Endothelial cell of umbilical vein (primary cell): ENCODE results near the gene APOBEC3G. TPM values are rescaled to one million over a fixed set of nuclear protein-coding genes. Genes with fewer than 3 reads are reported as not detected.

ENCODE experiments used
- BruUV-seq: library from RNA; stranded (reverse); fragments of 400-500 nt; replicated peaks from 2 replicates; lab custom pipeline; 2021; lab: Mats Ljungman, UMichigan
- CTCF ChIA-PET: fragments of 300-600, 350-600 bp; sonication (Branson Sonifier 250); formaldehyde crosslinking; loops from one replicate; lab custom pipeline; 2021; ENCODE audit warnings: antibody characterized with exemption, inconsistent platforms; lab: Charles Lee
- POLR2A ChIA-PET: fragments of 300-600, 350-600 bp; sonication (Branson Sonifier 250); formaldehyde crosslinking; loops from one replicate; lab custom pipeline; 2021; ENCODE audit warnings: antibody characterized with exemption, inconsistent platforms; lab: Charles Lee
- DNase-seq: peaks from one replicate; pipeline ENCODE4 v3.0.0-alpha.2; 2011; ENCODE audit warnings: low read depth, low spot score
- FAIRE-seq: peaks from 2 replicates; lab custom pipeline; 2011; peaks lifted over from hg19 to GRCh38; lab: Jason Lieb, UNC
- H2AFZ ChIP-seq: 2 replicates; pipeline ENCODE4 v1.6.0; 2012; ENCODE audit warnings: low read depth, low read length, control low read depth, inconsistent platforms
- H3K27ac ChIP-seq: 2 replicates; pipeline ENCODE4 v1.5.1; 2011; ENCODE audit warnings: low read depth, mild to moderate bottlenecking, control low read depth, low read length, moderate library complexity; ENCODE audit not compliant: insufficient read depth
- H3K27me3 ChIP-seq, 2 experiments: 2 replicates each; pipeline versions ENCODE4 v1.6.0 to v1.6.1; 2011; ENCODE audit warnings: low read length in 2 of 2, mixed read lengths in 1 of 2; ENCODE audit not compliant: control insufficient read depth in 2 of 2, insufficient read depth in 2 of 2
- H3K36me3 ChIP-seq, 2 experiments: 2 replicates in 1 of 2; 3 replicates in 1 of 2; pipeline ENCODE4 v1.5.1; 2011; ENCODE audit warnings: low read length in 2 of 2, mild to moderate bottlenecking in 1 of 2, moderate library complexity in 1 of 2; ENCODE audit not compliant: control insufficient read depth in 2 of 2, insufficient read depth in 2 of 2; ENCODE audit errors: extremely low read depth in 1 of 2
- H3K4me1 ChIP-seq: 3 replicates; pipeline ENCODE4 v1.5.1; 2011; ENCODE audit warnings: mild to moderate bottlenecking, low read length; ENCODE audit not compliant: control insufficient read depth, insufficient read depth; ENCODE audit errors: extremely low read depth
- H3K4me2 ChIP-seq: 2 replicates; pipeline ENCODE4 v1.6.1; 2011; ENCODE audit warnings: low read length, control low read depth, mixed read lengths; ENCODE audit not compliant: insufficient read depth
- H3K4me3 ChIP-seq, 3 experiments: fragments of 200-600 bp in 1 of 3; sonication (generic), shearing (Covaris generic) in 1 of 3; replicated peaks in 1 of 3; 2 replicates each; pipeline ENCODE4 v1.5.1; 2011 to 2016; ENCODE audit warnings: control low read depth in 3 of 3, low read length in 3 of 3, mild to moderate bottlenecking in 2 of 3, inconsistent platforms in 1 of 3, low read depth in 1 of 3, moderate library complexity in 1 of 3; ENCODE audit not compliant: insufficient read depth in 1 of 3
- H3K79me2 ChIP-seq: 2 replicates; pipeline ENCODE4 v1.6.0; 2012; ENCODE audit warnings: low read length, inconsistent platforms; ENCODE audit not compliant: control insufficient read depth, insufficient read depth
- H3K9ac ChIP-seq: replicated peaks from 2 replicates; pipeline ENCODE3; 2011; ENCODE audit warnings: low read length, control low read depth; ENCODE audit not compliant: insufficient read depth; ENCODE audit errors: extremely low read depth
- H3K9me1 ChIP-seq: replicated peaks from 3 replicates; pipeline ENCODE4 v1.6.0; 2011; ENCODE audit warnings: mild to moderate bottlenecking, low read length; ENCODE audit not compliant: control insufficient read depth, insufficient read depth; ENCODE audit errors: extremely low read depth
- H3K9me3 ChIP-seq: replicated peaks from 2 replicates; pipeline ENCODE4 v1.5.1; 2012; ENCODE audit warnings: low read length, inconsistent platforms; ENCODE audit not compliant: control insufficient read depth, insufficient read depth
- H4K20me1 ChIP-seq: replicated peaks from 2 replicates; pipeline ENCODE3; 2011; ENCODE audit warnings: mild to moderate bottlenecking, low read length; ENCODE audit not compliant: control insufficient read depth, insufficient read depth; ENCODE audit errors: extremely low read depth
- EZH2 ChIP-seq: IDR thresholded peaks from 2 replicates; pipeline ENCODE4 v1.6.1; 2012; ENCODE audit warnings: borderline replicate concordance, low read depth, mild to moderate bottlenecking, moderate library complexity, low read length, inconsistent platforms; ENCODE audit not compliant: severe bottlenecking
- FOS ChIP-seq: IDR thresholded peaks from 2 replicates; pipeline ENCODE4 v1.6.1; 2011; ENCODE audit warnings: mild to moderate bottlenecking, low read length, moderate library complexity, borderline replicate concordance; ENCODE audit not compliant: insufficient read depth
- GATA2 ChIP-seq: IDR thresholded peaks from 2 replicates; pipeline ENCODE4 v1.7.0; 2011; ENCODE audit warnings: low read depth, mild to moderate bottlenecking, moderate library complexity, mixed read lengths, low read length; ENCODE audit not compliant: insufficient read length, insufficient read depth
- JUN ChIP-seq: IDR thresholded peaks from 2 replicates; pipeline ENCODE4 v1.6.1; 2011; ENCODE audit warnings: borderline replicate concordance, low read depth; ENCODE audit not compliant: insufficient read length, insufficient read depth
- MYC ChIP-seq: IDR thresholded peaks from one replicate; pipeline ENCODE4 v1.6.1; 2011; ENCODE audit warnings: mild to moderate bottlenecking, low read depth, low read length
- POLR2A ChIP-seq: IDR thresholded peaks from 2 replicates; pipeline ENCODE4 v1.6.1; 2012; ENCODE audit warnings: low read depth, mild to moderate bottlenecking, control low read depth, low read length
- POLR2AphosphoS5 ChIP-seq: IDR thresholded peaks from 2 replicates; pipeline ENCODE4 v1.6.1; 2012; ENCODE audit warnings: low read depth, mild to moderate bottlenecking, control low read depth, low read length, moderate library complexity; ENCODE audit not compliant: insufficient read depth
- dilution Hi-C: fragments of 300-500 bp; cut with MboI; formaldehyde crosslinking; loops from one replicate; pipeline ENCODE4 v1.15.0; 2019; ENCODE audit warnings: low sequenced_read_pairs; ENCODE audit not compliant: extremely low pct_ligation_motif_present
- intact Hi-C: fragments of 100-400 bp; cut with micrococcal nuclease; formaldehyde crosslinking; loops from one replicate; pipeline ENCODE4 v1.10.0; 2022
- polyA plus RNA-seq, 4 experiments: library from polyadenylated mRNA; depleted of rRNA in 3 of 4; stranded (reverse) in 3 of 4; unstranded in 1 of 4; fragments of >200 nt; gene quantifications; 2 replicates each; pipeline versions ENCODE4 v1.2.1 to v1.2.3, GENCODE V29; 2011 to 2012; ENCODE audit warnings: missing spikeins in 1 of 4
- total RNA-seq: library from RNA; stranded (reverse); gene quantifications from 2 replicates; pipeline ENCODE4 v1.2.3, GENCODE V29; 2021
- TF ChIP-seq, protein P1 (sequence below), 2 donors: IDR thresholded peaks; 1 replicate in 1 of 2; 2 replicates in 1 of 2; pipeline ENCODE4 v1.5.1; 2011; ENCODE audit warnings: low read length in 2 of 2, mild to moderate bottlenecking in 2 of 2, moderate library complexity in 2 of 2, control low read depth in 1 of 2, inconsistent platforms in 1 of 2, low read depth in 1 of 2; ENCODE audit not compliant: insufficient read depth in 1 of 2; ENCODE audit errors: extremely low read depth in 1 of 2
- TF ChIP-seq, protein P2 (sequence below): IDR thresholded peaks from 2 replicates; pipeline ENCODE4 v1.6.1; 2011; ENCODE audit not compliant: insufficient read depth, insufficient read length

APOBEC3G gene
- total and polyA plus RNA-seq, 2 donors (not counting 3 experiments of a cell fraction or from before 2014, with no cell fraction given) = 3.6 to 5.1 TPM

DNA sequence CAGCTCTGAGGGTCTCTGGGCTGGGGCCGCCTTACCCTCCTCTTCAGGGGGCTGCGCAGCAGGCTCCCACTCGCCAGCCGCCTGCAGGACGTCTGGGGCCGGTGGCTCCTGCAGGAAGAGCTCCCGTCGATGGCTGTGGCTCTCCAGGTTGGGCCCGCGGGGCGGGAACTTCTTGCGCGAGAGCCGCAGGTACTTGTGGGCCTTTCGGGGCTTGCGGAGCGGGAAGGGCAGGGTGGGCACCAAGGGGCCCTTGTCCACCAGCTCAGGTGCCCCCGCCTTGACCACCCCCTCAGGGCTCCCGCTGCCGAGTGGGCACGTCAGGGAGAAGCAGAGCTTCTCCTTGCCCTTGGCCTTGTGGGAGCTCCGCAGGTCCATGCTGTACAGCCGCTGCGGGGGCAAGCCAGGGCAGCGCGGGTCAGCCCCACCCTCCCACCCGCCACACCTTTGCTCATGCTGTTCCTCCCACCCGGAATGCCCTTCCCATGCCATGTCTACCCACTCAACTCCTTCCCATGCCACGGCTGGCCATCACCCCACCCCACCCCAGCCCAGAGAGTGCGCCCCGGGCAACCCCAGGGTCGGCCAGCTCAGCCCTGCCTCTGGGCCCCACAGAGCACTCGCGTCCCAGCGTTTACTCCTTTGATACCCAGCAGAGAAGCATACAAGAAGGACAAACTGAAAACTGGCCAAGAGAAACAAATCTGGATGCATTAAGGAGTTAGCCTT, 57.5 kb downstream of the APOBEC3G start:
- ChIA-PET POLR2A (interaction anchor here (0.6 kb wide), 1 partner anchor 185 kb away, joined by 3 read pairs; the partner anchor contains the start of gene RPL3), CTCF (interaction anchor here (0.8 to 3.9 kb wide), 10 partner anchors 8 to 394 kb away, joined by 3 to 46 read pairs (median 4); no protein-coding TSS in a partner anchor)
- DNase-seq = no peak
- TF ChIP-seq, protein P1, sequence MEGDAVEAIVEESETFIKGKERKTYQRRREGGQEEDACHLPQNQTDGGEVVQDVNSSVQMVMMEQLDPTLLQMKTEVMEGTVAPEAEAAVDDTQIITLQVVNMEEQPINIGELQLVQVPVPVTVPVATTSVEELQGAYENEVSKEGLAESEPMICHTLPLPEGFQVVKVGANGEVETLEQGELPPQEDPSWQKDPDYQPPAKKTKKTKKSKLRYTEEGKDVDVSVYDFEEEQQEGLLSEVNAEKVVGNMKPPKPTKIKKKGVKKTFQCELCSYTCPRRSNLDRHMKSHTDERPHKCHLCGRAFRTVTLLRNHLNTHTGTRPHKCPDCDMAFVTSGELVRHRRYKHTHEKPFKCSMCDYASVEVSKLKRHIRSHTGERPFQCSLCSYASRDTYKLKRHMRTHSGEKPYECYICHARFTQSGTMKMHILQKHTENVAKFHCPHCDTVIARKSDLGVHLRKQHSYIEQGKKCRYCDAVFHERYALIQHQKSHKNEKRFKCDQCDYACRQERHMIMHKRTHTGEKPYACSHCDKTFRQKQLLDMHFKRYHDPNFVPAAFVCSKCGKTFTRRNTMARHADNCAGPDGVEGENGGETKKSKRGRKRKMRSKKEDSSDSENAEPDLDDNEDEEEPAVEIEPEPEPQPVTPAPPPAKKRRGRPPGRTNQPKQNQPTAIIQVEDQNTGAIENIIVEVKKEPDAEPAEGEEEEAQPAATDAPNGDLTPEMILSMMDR (IDR thresholded peaks at IDR 0.05; ENCODE audit: extremely low read depth in 1 of 2, insufficient read depth in 1 of 2, low read depth in 1 of 2, low read length in 2 of 2) = no peak
- no peak for TF ChIP-seq GATA2
- TF ChIP-seq MYC = no peak
- no peak for TF ChIP-seq FOS
- no peak for TF ChIP-seq EZH2
- no peak for TF ChIP-seq POLR2AphosphoS5
- no peak for TF ChIP-seq JUN
- TF ChIP-seq POLR2A = no peak
- TF ChIP-seq, protein P2, sequence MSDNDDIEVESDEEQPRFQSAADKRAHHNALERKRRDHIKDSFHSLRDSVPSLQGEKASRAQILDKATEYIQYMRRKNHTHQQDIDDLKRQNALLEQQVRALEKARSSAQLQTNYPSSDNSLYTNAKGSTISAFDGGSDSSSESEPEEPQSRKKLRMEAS = no peak
- H2AFZ ChIP-seq = no peak overlapping the region
- no peaks in the 10 kb centered on the region for H4K20me1 ChIP-seq
- no peak overlapping the region for H3K9ac ChIP-seq
- H3K27ac ChIP-seq = no peak overlapping the region
- H3K4me2 ChIP-seq = no peak overlapping the region
- H3K4me1 ChIP-seq = no peaks in the 10 kb centered on the region
- no peaks in the 10 kb centered on the region for H3K36me3 ChIP-seq
- no peak overlapping the region for H3K4me3 ChIP-seq
- no peaks in the 10 kb centered on the region for H3K9me3 ChIP-seq
- BruUV-seq = no TSS peak
- dilution Hi-C loops (no loop called here), intact Hi-C loops (loop anchor here (1.0 kb wide), 2 partner anchors 172 to 177 kb away; no protein-coding TSS in a partner anchor)
- no peak for FAIRE-seq
- H3K79me2 ChIP-seq = no peaks in the 10 kb centered on the region
- H3K27me3 ChIP-seq = no peaks in the 10 kb centered on the region
- no peaks in the 10 kb centered on the region for H3K9me1 ChIP-seq
